H1 (cell line): Measurements from ENCODE around the gene CYREN. TPM values are rescaled to one million over a fixed set of nuclear protein-coding genes. Genes with fewer than 3 reads are reported as not detected.

Source experiments
- CTCF ChIA-PET: fragments of 300-600 bp; sonication (Branson Sonifier 250); formaldehyde crosslinking; loops from one replicate; lab custom pipeline; 2021; ENCODE audit not compliant: partially characterized antibody; lab: Charles Lee
- POLR2A ChIA-PET: fragments of 300-600 bp; sonication (Branson Sonifier 250); formaldehyde crosslinking; loops from one replicate; lab custom pipeline; 2021; ENCODE audit warnings: inconsistent platforms; ENCODE audit not compliant: partially characterized antibody; lab: Charles Lee
- DNase-seq, 2 experiments: peaks; one replicate each; pipeline versions ENCODE4 v3.0.0 to v3.0.0-alpha.2; 2010 to 2022; ENCODE audit warnings: low spot score in 2 of 2, low read depth in 1 of 2, mixed read lengths in 1 of 2
- FAIRE-seq: peaks from 2 replicates; lab custom pipeline; 2011; peaks lifted over from hg19 to GRCh38; lab: Jason Lieb, UNC
- H2AFZ ChIP-seq: 2 replicates; pipeline ENCODE4 v1.8.1; 2012; ENCODE audit warnings: low read length, inconsistent platforms
- H2AK5ac ChIP-seq: 2 replicates; pipeline ENCODE4 v1.6.1; 2013; ENCODE audit warnings: low read depth, low read length
- H2BK120ac ChIP-seq: replicated peaks from 2 replicates; pipeline ENCODE3; 2013; ENCODE audit warnings: low read depth, low read length, inconsistent platforms
- H2BK12ac ChIP-seq: 2 replicates; pipeline ENCODE4 v1.6.1; 2013; ENCODE audit warnings: low read depth, low read length
- H2BK15ac ChIP-seq: 2 replicates; pipeline ENCODE4 v1.6.1; 2013; ENCODE audit warnings: low read length
- H2BK20ac ChIP-seq: 2 replicates; pipeline ENCODE4 v1.6.1; 2013; ENCODE audit warnings: low read length
- H2BK5ac ChIP-seq: 2 replicates; pipeline ENCODE4 v1.6.1; 2013; ENCODE audit warnings: low read depth, low read length
- H3K14ac ChIP-seq: 2 replicates; pipeline ENCODE4 v1.6.1; 2013; ENCODE audit warnings: inconsistent platforms; ENCODE audit not compliant: insufficient read length
- H3K18ac ChIP-seq: 2 replicates; pipeline ENCODE4 v1.6.1; 2013; ENCODE audit warnings: low read length; ENCODE audit errors: extremely low read depth
- H3K23ac ChIP-seq: 2 replicates; pipeline ENCODE4 v1.6.1; 2013; ENCODE audit warnings: inconsistent platforms; ENCODE audit not compliant: insufficient read length
- H3K23me2 ChIP-seq: 2 replicates; pipeline ENCODE4 v1.6.1; 2013; ENCODE audit warnings: low read depth, low read length
- H3K27ac ChIP-seq: 2 replicates; pipeline ENCODE4 v1.6.1; 2011; ENCODE audit warnings: low read depth, low read length, inconsistent platforms
- H3K27me3 ChIP-seq, 4 experiments: replicated peaks in 1 of 4; 1 replicate in 1 of 4; 2 replicates in 3 of 4; pipeline versions ENCODE4 v1.6.1 to v1.8.1; 2011 to 2013; ENCODE audit warnings: low read length in 3 of 4, mild to moderate bottlenecking in 3 of 4, inconsistent platforms in 2 of 4, mixed read lengths in 2 of 4, moderate library complexity in 1 of 4; ENCODE audit not compliant: control insufficient read depth in 3 of 4, insufficient read depth in 3 of 4; ENCODE audit errors: extremely low read depth in 1 of 4
- H3K36me3 ChIP-seq, 4 experiments: 2 replicates each; pipeline versions ENCODE4 v1.6.1 to v1.8.1; 2011 to 2013; ENCODE audit warnings: mild to moderate bottlenecking in 4 of 4, low read length in 3 of 4, moderate library complexity in 2 of 4, control low read depth in 1 of 4, inconsistent platforms in 1 of 4; ENCODE audit not compliant: insufficient read depth in 4 of 4, control insufficient read depth in 2 of 4
- H3K4ac ChIP-seq: replicated peaks from 2 replicates; pipeline ENCODE3; 2013; ENCODE audit warnings: low read length, low read depth, mixed read lengths, inconsistent platforms; ENCODE audit not compliant: insufficient read length
- H3K4me1 ChIP-seq, 4 experiments: replicated peaks in 1 of 4; 1 replicate in 1 of 4; 2 replicates in 3 of 4; pipeline versions ENCODE4 v1.6.1 to v1.8.1; 2011 to 2013; ENCODE audit warnings: low read length in 3 of 4, inconsistent platforms in 2 of 4, mixed read lengths in 1 of 4; ENCODE audit not compliant: insufficient read depth in 4 of 4, control insufficient read depth in 3 of 4
- H3K4me2 ChIP-seq, 2 experiments: 2 replicates each; pipeline versions ENCODE4 v1.6.1 to v1.8.1; 2011 to 2013; ENCODE audit warnings: low read depth in 2 of 2, low read length in 2 of 2, control low read depth in 1 of 2, inconsistent platforms in 1 of 2, mild to moderate bottlenecking in 1 of 2; ENCODE audit not compliant: insufficient read depth in 1 of 2
- H3K4me3 ChIP-seq, 4 experiments: fragments of 200-600, 300-600 bp in 1 of 4; sonication (generic), shearing (Covaris generic), sonication (Bioruptor Twin) in 1 of 4; 2 replicates each; pipeline versions ENCODE4 v1.5.1 to v1.8.1; 2011 to 2016; ENCODE audit warnings: low read length in 4 of 4, low read depth in 3 of 4, control low read depth in 2 of 4, inconsistent platforms in 2 of 4, mild to moderate bottlenecking in 2 of 4, mixed read lengths in 1 of 4, moderate library complexity in 1 of 4; ENCODE audit not compliant: insufficient read depth in 2 of 4; ENCODE audit errors: extremely low read depth in 1 of 4
- H3K56ac ChIP-seq: replicated peaks from 2 replicates; pipeline ENCODE3; 2013; ENCODE audit warnings: low read depth, mild to moderate bottlenecking, mixed read lengths, low read length, inconsistent platforms; ENCODE audit not compliant: insufficient read length
- H3K79me1 ChIP-seq: 2 replicates; pipeline ENCODE4 v1.6.1; 2013; ENCODE audit warnings: low read depth, low read length, control low read depth
- H3K79me2 ChIP-seq, 2 experiments: 2 replicates each; pipeline versions ENCODE4 v1.6.1 to v1.8.1; 2012 to 2013; ENCODE audit warnings: low read length in 2 of 2, mild to moderate bottlenecking in 2 of 2, inconsistent platforms in 1 of 2; ENCODE audit not compliant: insufficient read depth in 2 of 2, control insufficient read depth in 1 of 2
- H3K9ac ChIP-seq, 4 experiments: replicated peaks in 1 of 4; 1 replicate in 1 of 4; 2 replicates in 3 of 4; pipeline versions ENCODE4 v1.6.1 to v1.8.1; 2011 to 2013; ENCODE audit warnings: low read depth in 3 of 4, low read length in 3 of 4, control low read depth in 2 of 4, mild to moderate bottlenecking in 2 of 4, moderate library complexity in 2 of 4, inconsistent platforms in 1 of 4; ENCODE audit errors: extremely low read depth in 1 of 4
- H3K9me3 ChIP-seq, 2 experiments: 2 replicates each; pipeline versions ENCODE4 v1.6.1 to v1.8.1; 2012 to 2013; ENCODE audit warnings: mild to moderate bottlenecking in 2 of 2, moderate library complexity in 2 of 2, control low read depth in 1 of 2, inconsistent platforms in 1 of 2, low read depth in 1 of 2, low read length in 1 of 2, mixed read lengths in 1 of 2; ENCODE audit not compliant: insufficient read depth in 2 of 2
- H4K20me1 ChIP-seq, 2 experiments: replicated peaks in 1 of 2; 2 replicates each; pipeline versions ENCODE3 to v1.8.1; 2011 to 2013; ENCODE audit warnings: inconsistent platforms in 2 of 2, low read length in 2 of 2, mild to moderate bottlenecking in 1 of 2; ENCODE audit not compliant: insufficient read depth in 2 of 2, control insufficient read depth in 1 of 2
- H4K5ac ChIP-seq: 2 replicates; pipeline ENCODE4 v1.6.1; 2013; ENCODE audit warnings: low read length, low read depth, mixed read lengths, inconsistent platforms; ENCODE audit not compliant: insufficient read length
- H4K8ac ChIP-seq: 2 replicates; pipeline ENCODE4 v1.8.0; 2013; ENCODE audit warnings: mild to moderate bottlenecking, moderate library complexity, low read length, inconsistent platforms; ENCODE audit not compliant: insufficient read depth; ENCODE audit errors: extremely low read depth
- H4K91ac ChIP-seq: replicated peaks from 2 replicates; pipeline ENCODE3; 2013; ENCODE audit warnings: low read length, mixed read lengths, inconsistent platforms; ENCODE audit not compliant: insufficient read length
- POLR2AphosphoS5 ChIP-seq: IDR thresholded peaks from 2 replicates; pipeline ENCODE4 v1.6.1; 2011; ENCODE audit warnings: low read depth, low read length
- RXRA ChIP-seq: IDR thresholded peaks from 2 replicates; pipeline ENCODE4 v1.6.1; 2011; ENCODE audit warnings: low read depth, mild to moderate bottlenecking, low read length, moderate library complexity; ENCODE audit not compliant: insufficient read depth
- WGBS, 2 experiments: shearing (Covaris generic) in 1 of 2; methylation state at CpG; one replicate each; pipeline versions ENCODE4 v1.1.6 to v1.1.7; 2013 to 2015; ENCODE audit warnings: low lambda C conversion rate in 2 of 2, mixed read lengths in 2 of 2, inconsistent platforms in 1 of 2, low coverage in 1 of 2, missing lambda C conversion rate in 1 of 2; ENCODE audit not compliant: insufficient replicate concordance in 2 of 2, insufficient coverage in 1 of 2, insufficient read length in 1 of 2; ENCODE audit errors: extremely low coverage in 1 of 2, missing lambda C conversion rate in 1 of 2; 5-methylcytosine and 5-hydroxymethylcytosine counted together
- polyA plus RNA-seq, 7 experiments: library from polyadenylated mRNA; depleted of rRNA in 3 of 7; stranded (reverse) in 5 of 7; unstranded in 2 of 7; fragments of >200 nt in 5 of 7; fragments of 200-250 nt in 2 of 7; gene quantifications; 1 replicate in 5 of 7; 2 replicates in 1 of 7; 4 replicates in 1 of 7; pipeline versions ENCODE4 v1.2.1 to v1.2.3, GENCODE V29; 2011 to 2013; ENCODE audit warnings: missing spikeins in 2 of 7, mixed read lengths in 2 of 7
- total RNA-seq: library from RNA; stranded (reverse); fragmentation: NEBNext Ultra II Directional; extraction: Animal tissue kit (Norgen Biotek cat#: 25700); gene quantifications from 2 replicates; pipeline ENCODE4 v1.2.1, GENCODE V29; 2021

Gene CYREN
- total and polyA plus RNA-seq, 2 of the 8 experiments (the other 6 are each of a cell fraction or from before 2014, with no cell fraction given): 25.1 to 46.2 TPM

DNA sequence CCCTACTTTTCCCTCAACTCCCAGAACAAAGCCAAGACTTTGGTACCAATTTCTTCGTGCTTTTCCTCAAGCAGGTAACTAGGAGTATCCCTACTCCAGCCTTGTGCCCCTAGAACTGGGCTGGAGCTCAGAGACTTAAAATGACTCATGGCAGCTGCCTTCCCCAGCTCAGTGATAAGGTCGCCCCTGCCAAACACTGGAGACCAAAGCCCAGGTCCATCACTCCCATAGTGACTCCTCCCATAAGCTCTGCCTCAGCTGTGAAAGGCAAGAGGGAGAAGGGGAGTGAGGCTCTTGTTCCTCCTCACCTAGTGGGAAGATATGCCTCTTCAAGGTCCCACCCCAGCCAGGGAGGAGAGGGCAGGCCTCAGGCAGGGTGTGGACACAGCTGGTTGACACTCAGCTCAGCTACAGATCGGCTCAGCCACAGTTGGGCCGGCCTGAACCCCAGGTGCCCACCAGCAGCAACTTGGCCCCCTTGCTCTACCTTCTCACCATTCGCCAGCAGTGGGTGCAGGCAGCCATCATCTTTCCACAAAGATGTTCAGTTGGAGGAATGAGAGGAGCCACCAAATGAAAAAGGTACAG, 13.8 kb upstream of the CYREN start:
- Histone ChIP-seq H3K4me1 (no peaks in the 10 kb centered on the region), H2AFZ (no peak overlapping the region), H4K5ac (no peak overlapping the region), H4K8ac (no peak overlapping the region), H2BK20ac (no peak overlapping the region), H3K9me3 (peaks cover 22 to 33% of the 10 kb centered on the region in 2 experiments), H3K4ac (no peak overlapping the region), H3K23ac (no peak overlapping the region), H3K18ac (no peak overlapping the region), H2BK5ac (no peak overlapping the region), H3K14ac (no peak overlapping the region), H3K79me1 (no peaks in the 10 kb centered on the region), H3K4me3 (no peak overlapping the region), H3K4me2 (no peak overlapping the region), H2AK5ac (no peak overlapping the region), H4K91ac (no peak overlapping the region), H3K79me2 (no peaks in the 10 kb centered on the region), H4K20me1 (no peaks in the 10 kb centered on the region), H3K23me2 (no peaks in the 10 kb centered on the region), H2BK120ac (no peak overlapping the region), H3K27me3 (no peaks in the 10 kb centered on the region), H2BK12ac (no peak overlapping the region), H3K56ac (no peak overlapping the region), H2BK15ac (no peak overlapping the region), H3K9ac (no peak overlapping the region), H3K27ac (no peak overlapping the region), H3K36me3 (peaks cover 2 to 13% (median 2%) of the 10 kb centered on the region in 4 experiments; a peak in 5 of 8 replicates)
- DNase-seq (no peak), FAIRE-seq (no peak)
- TF ChIP-seq POLR2AphosphoS5 (no peak), RXRA (no peak)
- POLR2A ChIA-PET: interaction anchor here (1.2 kb wide), 1 partner anchor 90 kb away, joined by 3 read pairs; no protein-coding TSS in a partner anchor
- WGBS, 2 experiments: 85% methylated on average over 5 of the region's 5 CpGs; no CpG with 5 or more reads in 1 of the 2 experiments
- CTCF ChIA-PET: interaction anchor here (1.1 kb wide), 1 partner anchor 16 kb away, joined by 5 read pairs; no protein-coding TSS in a partner anchor
